Measurements from ENCODE around the gene ASIC5. TPM values are rescaled to one million over a fixed set of nuclear protein-coding genes. Genes with fewer than 3 reads are reported as not detected.

Gene ASIC5
- polyA plus RNA-seq, 3 donors: not detected

- Histone ChIP-seq H3K9ac (ENCODE audit: insufficient read depth, low read length, poor library complexity, severe bottlenecking) (no peak overlapping the region), H3K27me3 (ENCODE audit: control insufficient read depth in 2 of 2, insufficient read depth in 2 of 2, low read length in 2 of 2) (no peaks in the 10 kb centered on the region), H3K4me1 (ENCODE audit: control insufficient read depth in 1 of 2, insufficient read depth in 2 of 2, low read length in 2 of 2) (no peaks in the 10 kb centered on the region), H3K9me3 (replicated peaks in 1 of 2; ENCODE audit: control insufficient read depth in 1 of 2, insufficient read depth in 1 of 2, low read length in 2 of 2) (no peaks in the 10 kb centered on the region), H3K4me3 (replicated peaks in 1 of 3; ENCODE audit: low read depth in 2 of 3, low read length in 3 of 3) (no peak overlapping the region), H3K36me3 (replicated peaks in 1 of 2; ENCODE audit: control insufficient read depth in 1 of 2, insufficient read depth in 2 of 2, low read length in 2 of 2) (no peaks in the 10 kb centered on the region), H3K79me2 (ENCODE audit: insufficient read depth, low read length) (no peaks in the 10 kb centered on the region), H2AFZ (ENCODE audit: insufficient read depth, low read depth, low read length, poor library complexity, severe bottlenecking) (no peak overlapping the region), H3K27ac (ENCODE audit: low read depth in 1 of 2, low read length in 2 of 2) (no peak overlapping the region), H3K4me2 (replicated peaks; ENCODE audit: extremely low read depth, low read length, poor library complexity, severe bottlenecking) (no peak overlapping the region), H4K20me1 (ENCODE audit: insufficient read depth, low read length) (no peaks in the 10 kb centered on the region)
- Mint-ChIP-seq H3K27me3 (ENCODE audit: low read depth in 3 of 3) (no peaks in the 10 kb centered on the region), H3K27ac (no peak overlapping the region), H3K9me3 (peaks cover 0 to 3% (median 1%) of the 10 kb centered on the region in 7 donors), H3K4me3 (no peak overlapping the region), H3K36me3 (no peaks in the 10 kb centered on the region), H3K4me1 (peaks cover 4% of the 10 kb centered on the region)
- no CpG with 5 or more reads among the region's 3 CpGs for WGBS (ENCODE audit: insufficient coverage)
- no peak for TF ChIP-seq CTCF (IDR thresholded peaks at IDR 0.05)
- no peak for DNase-seq
- intact Hi-C loops (cut with micrococcal nuclease): no loop called here
These were observed 12.9 kb downstream of the ASIC5 start for GRCh38 chr4:155853189-155853588.

GRCh38 chr4:155849042-155849441, 17.0 kb downstream of the ASIC5 start:
- Histone ChIP-seq H3K4me3 (replicated peaks in 1 of 3; ENCODE audit: low read depth in 2 of 3, low read length in 3 of 3) (no peak overlapping the region), H3K9ac (ENCODE audit: insufficient read depth, low read length, poor library complexity, severe bottlenecking) (no peak overlapping the region), H2AFZ (ENCODE audit: insufficient read depth, low read depth, low read length, poor library complexity, severe bottlenecking) (no peak overlapping the region), H3K27me3 (ENCODE audit: control insufficient read depth in 2 of 2, insufficient read depth in 2 of 2, low read length in 2 of 2) (no peaks in the 10 kb centered on the region), H3K27ac (ENCODE audit: low read depth in 1 of 2, low read length in 2 of 2) (no peak overlapping the region), H3K36me3 (replicated peaks in 1 of 2; ENCODE audit: control insufficient read depth in 1 of 2, insufficient read depth in 2 of 2, low read length in 2 of 2) (no peaks in the 10 kb centered on the region), H4K20me1 (ENCODE audit: insufficient read depth, low read length) (no peaks in the 10 kb centered on the region), H3K9me3 (replicated peaks in 1 of 2; ENCODE audit: control insufficient read depth in 1 of 2, insufficient read depth in 1 of 2, low read length in 2 of 2) (peaks cover 0 to 4% of the 10 kb centered on the region in 2 donors), H3K4me2 (replicated peaks; ENCODE audit: extremely low read depth, low read length, poor library complexity, severe bottlenecking) (no peak overlapping the region), H3K4me1 (ENCODE audit: control insufficient read depth in 1 of 2, insufficient read depth in 2 of 2, low read length in 2 of 2) (no peaks in the 10 kb centered on the region), H3K79me2 (ENCODE audit: insufficient read depth, low read length) (no peaks in the 10 kb centered on the region)
- H3K27me3 Mint-ChIP-seq (ENCODE audit: low read depth in 3 of 3): no peaks in the 10 kb centered on the region
- H3K9me3 Mint-ChIP-seq: peaks cover 3 to 9% (median 7%) of the 10 kb centered on the region in 7 donors
- 94% methylated on average over 2 of the region's 4 CpGs for WGBS (ENCODE audit: insufficient coverage)
- no peaks in the 10 kb centered on the region for H3K4me1 Mint-ChIP-seq
- no peak for TF ChIP-seq CTCF (IDR thresholded peaks at IDR 0.05)
- no peak overlapping the region for H3K4me3 Mint-ChIP-seq
- no peak overlapping the region for H3K27ac Mint-ChIP-seq
- intact Hi-C loops (cut with micrococcal nuclease): no loop called here
- no peaks in the 10 kb centered on the region for H3K36me3 Mint-ChIP-seq
- no peak for DNase-seq
